Pancreas (tissue), 10 donors: ENCODE results near the gene LEUTX. TPM values are rescaled to one million over a fixed set of nuclear protein-coding genes. Genes with fewer than 3 reads are reported as not detected.

Experiments
- ATAC-seq, 4 donors: fragments of 200-7000 bp; cut with Tn5 transposase; one replicate each; pipeline versions ENCODE4 v1.8.0 to v1.9.1; 2020; ENCODE audit warnings: mild to moderate bottlenecking in 4 of 4, moderate library complexity in 4 of 4
- DNase-seq, 6 donors: peaks; one replicate each; pipeline ENCODE4 v3.0.0-alpha.2; 2020
- FAIRE-seq: peaks from 2 replicates; lab custom pipeline; 2012; peaks lifted over from hg19 to GRCh38; lab: Jason Lieb, UNC
- H3K27ac ChIP-seq, 4 donors: fragments of 200-600 bp; sonication (generic); 1 replicate in 3 of 4; 2 replicates in 1 of 4; pipeline versions ENCODE4 v1.5.0 to v1.8.0; 2020
- H3K27me3 ChIP-seq, 4 donors: fragments of 200-600 bp; one replicate each; pipeline ENCODE4 v1.8.0; 2021
- H3K36me3 ChIP-seq, 3 donors: fragments of 200-600 bp; sonication (generic) in 1 of 3; one replicate each; pipeline versions ENCODE4 v1.5.0 to v1.8.0; 2020 to 2021
- H3K4me1 ChIP-seq, 3 donors: fragments of 200-600 bp; one replicate each; pipeline ENCODE4 v1.8.0; 2021
- H3K4me3 ChIP-seq, 4 donors: fragments of 200-600 bp; sonication (generic) in 2 of 4; one replicate each; pipeline versions ENCODE4 v1.5.0 to v1.8.0; 2020 to 2021
- H3K9me3 ChIP-seq, 4 donors: fragments of 200-600 bp; one replicate each; pipeline ENCODE4 v1.8.0; 2021
- WGBS, 2 donors: extraction: QIAGEN DNeasy Blood & Tissue Kit; methylation state at CpG; one replicate each; pipeline ENCODE4 v1.1.7; 2013; 5-methylcytosine and 5-hydroxymethylcytosine counted together
- intact Hi-C, 3 donors: fragments of 100-400 bp; cut with DNase I; formaldehyde crosslinking; loops; one replicate each; pipeline versions ENCODE4 v1.11.1 to v1.14.2; 2022
- polyA plus RNA-seq, 2 donors: library from polyadenylated mRNA; stranded (reverse); fragments of 200-250 nt; gene quantifications; one replicate each; pipeline ENCODE4 v1.2.3, GENCODE V29; 2013
- total RNA-seq, 6 donors: library from RNA; stranded (reverse); fragmentation: NEBNext Ultra II Directional in 4 of 6; extraction: Animal tissue kit (Norgen Biotek cat#: 25700) in 4 of 6; gene quantifications; one replicate each; pipeline versions ENCODE4 v1.2.1 to v1.2.4, GENCODE V29; 2021 to 2023
- TF ChIP-seq, protein P1 (sequence below), 4 donors: fragments of 200-600 bp; sonication (generic) in 3 of 4; IDR thresholded peaks; one replicate each; pipeline versions ENCODE4 v1.5.0 to v1.8.0; 2021; ENCODE audit warnings: antibody characterized with exemption in 4 of 4
- donor health status: healthy with polysubstance abuse.
- donor health status: DM: no; HTN: no; CAD: no; lungs with moderate emphysema.
- donor health status: DM: no; HTN: no; CAD: no.
- donor health status: control.
- donor health status: control.
- donor health status: Bipolar disorder and iron deficiency.
- donor health status: DM: yes; HTN: yes; CAD: no.
- donor health status: DM: no; HTN: no; CAD: no.
- donor health status: DM: no; HTN: no; CAD: no.
- donor health status: DM: yes; HTN: yes; CAD: no.

LEUTX gene
- total and polyA plus RNA-seq, 8 donors = not detected

DNA sequence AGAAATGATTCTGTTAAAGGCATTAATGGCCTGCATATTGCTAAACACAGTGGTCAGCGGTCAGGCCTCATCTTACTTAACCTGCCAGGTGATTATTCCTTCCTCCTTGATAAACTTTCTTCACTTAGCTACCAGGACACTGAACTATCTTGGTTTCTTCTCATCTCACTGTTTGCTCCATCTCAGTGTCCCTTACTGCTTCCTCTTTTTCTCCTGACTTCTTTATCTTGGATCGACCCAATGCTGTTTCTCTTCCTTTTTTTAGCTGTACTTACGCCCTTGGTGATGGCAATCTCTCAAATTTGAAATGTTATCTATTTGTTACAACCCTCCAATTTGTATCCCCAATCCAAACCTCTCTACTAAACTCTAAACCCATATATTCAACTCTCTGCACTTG is 33.0 kb upstream of the LEUTX start:
- H3K4me1 ChIP-seq = no peaks in the 10 kb centered on the region
- 82 to 88% methylated on average over 3 of the region's 3 CpGs for whole genome bisulfite sequencing, 2 donors
- H3K27ac ChIP-seq = no peak overlapping the region
- no peaks in the 10 kb centered on the region for H3K36me3 ChIP-seq
- intact Hi-C loops = no loop called here
- no peak for DNase-seq
- FAIRE-seq = no peak
- no peak overlapping the region for H3K4me3 ChIP-seq
- H3K27me3 ChIP-seq = no peaks in the 10 kb centered on the region
- TF ChIP-seq, protein P1, sequence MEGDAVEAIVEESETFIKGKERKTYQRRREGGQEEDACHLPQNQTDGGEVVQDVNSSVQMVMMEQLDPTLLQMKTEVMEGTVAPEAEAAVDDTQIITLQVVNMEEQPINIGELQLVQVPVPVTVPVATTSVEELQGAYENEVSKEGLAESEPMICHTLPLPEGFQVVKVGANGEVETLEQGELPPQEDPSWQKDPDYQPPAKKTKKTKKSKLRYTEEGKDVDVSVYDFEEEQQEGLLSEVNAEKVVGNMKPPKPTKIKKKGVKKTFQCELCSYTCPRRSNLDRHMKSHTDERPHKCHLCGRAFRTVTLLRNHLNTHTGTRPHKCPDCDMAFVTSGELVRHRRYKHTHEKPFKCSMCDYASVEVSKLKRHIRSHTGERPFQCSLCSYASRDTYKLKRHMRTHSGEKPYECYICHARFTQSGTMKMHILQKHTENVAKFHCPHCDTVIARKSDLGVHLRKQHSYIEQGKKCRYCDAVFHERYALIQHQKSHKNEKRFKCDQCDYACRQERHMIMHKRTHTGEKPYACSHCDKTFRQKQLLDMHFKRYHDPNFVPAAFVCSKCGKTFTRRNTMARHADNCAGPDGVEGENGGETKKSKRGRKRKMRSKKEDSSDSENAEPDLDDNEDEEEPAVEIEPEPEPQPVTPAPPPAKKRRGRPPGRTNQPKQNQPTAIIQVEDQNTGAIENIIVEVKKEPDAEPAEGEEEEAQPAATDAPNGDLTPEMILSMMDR (IDR thresholded peaks at IDR 0.05) = no peak
- no peaks in the 10 kb centered on the region for H3K9me3 ChIP-seq
- ATAC-seq = no peak

DNA sequence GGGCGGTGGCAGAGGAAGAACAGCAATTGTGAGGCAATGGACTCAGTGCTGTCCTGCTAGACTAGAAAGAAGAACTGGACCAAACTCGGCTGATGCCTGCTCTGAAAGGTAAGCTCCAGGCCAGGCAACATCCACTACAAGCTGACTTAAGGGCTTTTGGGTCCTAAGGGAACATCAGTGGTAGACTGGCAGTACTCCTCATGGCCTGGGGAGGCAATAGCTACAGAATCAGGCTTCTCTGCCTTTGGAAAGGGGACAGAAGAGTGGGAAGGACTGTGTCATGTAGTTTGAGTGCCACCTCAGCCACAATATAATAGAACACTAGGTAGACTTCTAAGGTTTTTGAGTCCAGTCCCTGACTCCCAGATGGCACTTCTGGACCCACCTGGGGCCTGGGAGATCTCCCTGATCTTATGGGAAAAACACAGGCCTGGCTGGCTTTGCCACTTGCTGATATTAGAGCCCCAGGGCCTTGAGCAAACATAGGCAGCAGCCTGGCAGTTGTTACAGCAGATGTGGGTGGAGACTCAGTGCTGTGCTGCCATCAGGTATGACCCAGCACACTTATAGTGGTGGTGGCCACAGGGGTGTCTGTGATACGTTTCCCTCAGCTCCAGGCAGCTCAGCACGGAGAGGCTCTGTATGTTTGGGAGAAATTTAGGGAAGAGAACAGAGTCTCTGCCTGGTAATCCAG is 31.7 kb upstream of the LEUTX start:
- Histone ChIP-seq H3K4me3 (no peak overlapping the region), H3K27me3 (no peaks in the 10 kb centered on the region), H3K4me1 (no peaks in the 10 kb centered on the region), H3K9me3 (no peaks in the 10 kb centered on the region), H3K36me3 (no peaks in the 10 kb centered on the region), H3K27ac (peak overlapping the region in 3 of 4 donors; percentile 2 to 54 (median 14))
- intact Hi-C loops = no loop called here
- TF ChIP-seq, protein P1 (IDR thresholded peaks at IDR 0.05) = no peak
- WGBS, 2 donors = 54% methylated on average over 4 of the region's 4 CpGs
- FAIRE-seq (no peak), ATAC-seq (peak; percentile 87 to 99 (median 92)), DNase-seq (peak; percentile 45 to 75 (median 57))

DNA sequence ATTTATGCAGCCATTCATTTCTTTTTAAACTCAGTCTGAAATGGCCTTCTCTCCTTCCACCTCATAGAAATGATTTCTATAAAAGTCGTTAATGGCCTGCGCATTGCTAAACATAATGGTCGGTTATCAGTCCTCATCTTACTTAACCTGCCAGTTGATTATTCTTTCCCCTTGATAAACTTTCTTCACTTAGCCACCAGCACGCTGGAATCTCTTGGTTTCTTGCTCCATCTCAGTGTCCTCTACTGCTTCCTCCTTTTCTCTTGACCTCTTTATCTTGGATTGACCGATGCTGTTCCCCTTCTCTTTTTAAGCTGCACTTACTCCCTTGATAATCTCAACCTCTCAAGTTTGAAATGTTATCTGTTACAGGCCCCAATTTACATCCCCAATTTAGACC is 28.7 kb upstream of the LEUTX start:
- no peak overlapping the region for H3K27ac ChIP-seq
- H3K4me3 ChIP-seq = no peak overlapping the region
- no peaks in the 10 kb centered on the region for H3K36me3 ChIP-seq
- DNase-seq (no peak), ATAC-seq (no peak), FAIRE-seq (no peak)
- intact Hi-C loops = no loop called here
- H3K4me1 ChIP-seq = no peaks in the 10 kb centered on the region
- H3K27me3 ChIP-seq = no peaks in the 10 kb centered on the region
- TF ChIP-seq, protein P1 (IDR thresholded peaks at IDR 0.05) = no peak
- H3K9me3 ChIP-seq = no peaks in the 10 kb centered on the region
- WGBS, 2 donors = 88 to 96% methylated on average over 5 of the region's 5 CpGs

DNA sequence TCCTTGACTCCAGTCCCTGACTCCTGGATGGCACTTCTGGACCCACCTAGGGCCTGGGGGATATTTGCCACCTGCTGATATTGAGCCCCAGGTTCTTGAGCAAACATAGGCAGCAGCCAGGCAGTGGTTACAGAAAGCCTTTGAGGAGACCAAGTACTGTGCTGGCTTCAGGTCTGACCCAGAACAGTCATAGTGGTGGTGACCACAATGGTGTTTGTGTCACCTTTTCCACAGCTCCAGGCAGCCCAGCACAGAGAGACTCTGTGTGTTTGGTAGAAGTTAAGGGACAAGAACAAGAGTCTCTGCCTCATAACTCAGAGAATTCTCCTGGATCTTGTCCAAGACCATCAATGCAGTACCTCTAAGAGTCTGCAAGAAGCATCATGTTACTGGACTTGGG is 26.3 kb upstream of the LEUTX start:
- FAIRE-seq = no peak
- intact Hi-C loops = no loop called here
- ATAC-seq = no peak

DNA sequence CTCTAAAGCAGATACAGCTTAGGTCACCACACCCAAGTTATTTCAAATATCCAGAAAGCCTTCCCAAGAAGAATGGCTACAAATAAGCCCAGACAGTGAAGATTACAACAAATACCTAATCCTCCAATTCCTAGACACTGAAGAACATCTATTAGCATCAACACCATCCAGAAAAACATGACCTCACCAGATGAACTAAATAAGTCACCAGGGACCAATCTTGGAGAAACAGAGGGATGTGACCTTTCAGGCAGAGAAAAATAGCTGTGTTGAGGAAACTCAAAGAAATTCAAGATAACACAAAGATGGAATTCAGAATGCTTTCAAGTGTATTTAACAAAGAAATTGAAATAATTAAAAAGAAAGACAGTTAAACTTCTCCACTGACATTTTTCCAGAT is 25.9 kb upstream of the LEUTX start:
- DNase-seq = no peak

More for the DNA sequence above, 26.3 kb upstream of the LEUTX start:
- Histone ChIP-seq H3K4me3 (no peak overlapping the region), H3K27me3 (no peaks in the 10 kb centered on the region), H3K27ac (no peak overlapping the region), H3K9me3 (no peaks in the 10 kb centered on the region), H3K4me1 (no peaks in the 10 kb centered on the region), H3K36me3 (no peaks in the 10 kb centered on the region)
- no peak for DNase-seq
- TF ChIP-seq, protein P1 (IDR thresholded peaks at IDR 0.05) = no peak

More for the DNA sequence above, 25.9 kb upstream of the LEUTX start:
- ATAC-seq (no peak), FAIRE-seq (no peak)
- Histone ChIP-seq H3K4me1 (no peaks in the 10 kb centered on the region), H3K27me3 (no peaks in the 10 kb centered on the region), H3K27ac (no peak overlapping the region), H3K36me3 (no peaks in the 10 kb centered on the region), H3K4me3 (no peak overlapping the region), H3K9me3 (no peaks in the 10 kb centered on the region)
- intact Hi-C loops = no loop called here
- TF ChIP-seq, protein P1 (IDR thresholded peaks at IDR 0.05) = no peak
